HCT116 (cell line): ENCODE measurements around the gene UBN1. TPM values are rescaled to one million over a fixed set of nuclear protein-coding genes. Genes with fewer than 3 reads are reported as not detected.

Experiments
- ATAC-seq: fragments of 200-7000 bp; cut with Tn5 transposase; 2 replicates; pipeline ENCODE4 v1.9.1; 2020; ENCODE audit warnings: mild to moderate bottlenecking, moderate library complexity
- BruUV-seq: library from RNA; stranded (reverse); fragments of 400-500 nt; replicated peaks from 2 replicates; lab custom pipeline; 2021; lab: Mats Ljungman, UMichigan
- CTCF ChIA-PET: fragments of 300-600 bp; sonication (Branson Sonifier 250); formaldehyde crosslinking; loops from one replicate; lab custom pipeline; 2021; ENCODE audit warnings: antibody characterized with exemption; lab: Charles Lee
- POLR2A ChIA-PET: fragments of 300-600, 350-600 bp; sonication (Branson Sonifier 250); formaldehyde crosslinking; loops from one replicate; lab custom pipeline; 2021; ENCODE audit warnings: antibody characterized with exemption; lab: Charles Lee
- RAD21 ChIA-PET, 2 experiments: fragments of 300-600 bp; sonication (Branson Sonifier 250); formaldehyde crosslinking; loops; one replicate each; lab custom pipeline; 2023; ENCODE audit warnings: low total read pairs in 2 of 2; ENCODE audit not compliant: uncharacterized antibody in 2 of 2, unreplicated experiment in 2 of 2, low non-redundant PET in 1 of 2; lab: Charles Lee
- DNase-seq: peaks from one replicate; pipeline ENCODE4 v3.0.0-alpha.2; 2010; ENCODE audit warnings: low read depth, low spot score
- H2AFZ ChIP-seq: fragments of 200-600 bp; shearing (Covaris generic), sonication (generic); 2 replicates; pipeline ENCODE4 v1.6.1; 2017; ENCODE audit warnings: low read depth, mixed run types, mixed read lengths, antibody characterized with exemption, low read length; ENCODE audit not compliant: poor library complexity, severe bottlenecking
- H3K27ac ChIP-seq: 2 replicates; pipeline ENCODE4 v1.5.1; 2012; ENCODE audit warnings: low read depth, low read length
- H3K27me3 ChIP-seq: fragments of 200-600 bp; sonication (generic); 2 replicates; pipeline ENCODE4 v1.6.1; 2016; ENCODE audit warnings: mixed run types, low read length, mixed read lengths; ENCODE audit not compliant: insufficient read depth
- H3K36me3 ChIP-seq, 2 experiments: fragments of 200-500 bp in 1 of 2; fragments of 200-600 bp in 1 of 2; sonication (Bioruptor generic) in 1 of 2; sonication (generic) in 1 of 2; 2 replicates each; pipeline versions ENCODE4 v1.5.1 to v1.6.1; 2014 to 2016; ENCODE audit warnings: low read length in 2 of 2, inconsistent platforms in 1 of 2, mixed read lengths in 1 of 2, mixed run types in 1 of 2; ENCODE audit not compliant: insufficient read depth in 2 of 2, control insufficient read depth in 1 of 2
- H3K4me1 ChIP-seq, 2 experiments: fragments of 200-600 bp in 1 of 2; sonication (generic) in 1 of 2; 2 replicates each; pipeline versions ENCODE4 v1.5.1 to v1.6.1; 2012 to 2017; ENCODE audit warnings: low read length in 2 of 2, inconsistent platforms in 1 of 2, mild to moderate bottlenecking in 1 of 2, mixed read lengths in 1 of 2, mixed run types in 1 of 2, moderate library complexity in 1 of 2; ENCODE audit not compliant: insufficient read depth in 2 of 2, control insufficient read depth in 1 of 2
- H3K4me2 ChIP-seq: fragments of 200-600 bp; sonication (generic); 2 replicates; pipeline ENCODE4 v1.6.1; 2017; ENCODE audit warnings: mixed run types, low read length, mixed read lengths
- H3K4me3 ChIP-seq, 2 experiments: fragments of 200-600 bp in 1 of 2; sonication (generic) in 1 of 2; replicated peaks in 1 of 2; 2 replicates each; pipeline ENCODE4 v1.5.1; 2011 to 2016; ENCODE audit warnings: low read length in 2 of 2, control low read depth in 1 of 2, low read depth in 1 of 2, mild to moderate bottlenecking in 1 of 2, mixed read lengths in 1 of 2, mixed run types in 1 of 2
- H3K79me2 ChIP-seq: fragments of 200-600 bp; sonication (generic); 2 replicates; pipeline ENCODE4 v1.6.1; 2017; ENCODE audit warnings: mild to moderate bottlenecking, mixed run types, low read length, moderate library complexity, mixed read lengths; ENCODE audit not compliant: insufficient read depth
- H3K9ac ChIP-seq: fragments of 200-600 bp; sonication (generic); 2 replicates; pipeline ENCODE4 v1.6.1; 2016; ENCODE audit warnings: low read length, mixed read lengths
- H3K9me2 ChIP-seq: fragments of 200-600 bp; sonication (generic), shearing (Covaris generic); 2 replicates; pipeline ENCODE4 v1.6.1; 2017; ENCODE audit warnings: mixed run types, mild to moderate bottlenecking, moderate library complexity; ENCODE audit not compliant: insufficient read depth
- H3K9me3 ChIP-seq, 2 experiments: fragments of 200-500 bp in 1 of 2; fragments of 200-600 bp in 1 of 2; sonication (Bioruptor generic) in 1 of 2; sonication (generic) in 1 of 2; 2 replicates each; pipeline ENCODE4 v1.6.1; 2014 to 2017; ENCODE audit warnings: low read length in 2 of 2, mixed read lengths in 2 of 2, inconsistent platforms in 1 of 2, low read depth in 1 of 2, mild to moderate bottlenecking in 1 of 2, mixed run types in 1 of 2, moderate library complexity in 1 of 2; ENCODE audit not compliant: control insufficient read depth in 1 of 2, insufficient read depth in 1 of 2
- H4K20me1 ChIP-seq: fragments of 200-600 bp; sonication (generic), shearing (Covaris generic); 2 replicates; pipeline ENCODE4 v1.6.1; 2017; ENCODE audit warnings: mixed run types, mild to moderate bottlenecking, moderate library complexity; ENCODE audit not compliant: insufficient read depth
- CBX3 ChIP-seq: IDR thresholded peaks from 2 replicates; pipeline ENCODE4 v1.6.1; 2012; ENCODE audit warnings: low read depth
- ELF1 ChIP-seq: IDR thresholded peaks from 2 replicates; pipeline ENCODE4 v1.6.1; 2012; ENCODE audit warnings: low read depth, borderline replicate concordance
- EZH2phosphoT487 ChIP-seq: fragments of 200-600 bp; IDR thresholded peaks from 2 replicates; pipeline ENCODE4 v1.6.1; 2018; ENCODE audit warnings: antibody characterized with exemption, borderline replicate concordance
- JUND ChIP-seq: IDR thresholded peaks from 2 replicates; pipeline ENCODE4 v1.6.1; 2012
- POLR2A ChIP-seq: IDR thresholded peaks from 2 replicates; pipeline ENCODE4 v1.7.0; 2011; ENCODE audit warnings: borderline replicate concordance; ENCODE audit not compliant: insufficient read depth, insufficient read length; ENCODE audit errors: extremely low read depth
- POLR2AphosphoS5 ChIP-seq: IDR thresholded peaks from 2 replicates; pipeline ENCODE4 v1.6.1; 2011; ENCODE audit warnings: mild to moderate bottlenecking, low read depth, low read length, moderate library complexity
- RAD21 ChIP-seq: IDR thresholded peaks from 2 replicates; pipeline ENCODE4 v1.6.1; 2012; ENCODE audit warnings: low read depth, mild to moderate bottlenecking
- SRF ChIP-seq: IDR thresholded peaks from 2 replicates; pipeline ENCODE4 v1.6.1; 2012; ENCODE audit warnings: low read depth
- YY1 ChIP-seq: IDR thresholded peaks from 2 replicates; pipeline ENCODE4 v1.6.1; 2011; ENCODE audit warnings: low read length, low read depth, moderate library complexity, mild to moderate bottlenecking; ENCODE audit not compliant: insufficient replicate concordance; ENCODE audit errors: extremely low read depth
- ZFX ChIP-seq: fragments of 450-650 bp; IDR thresholded peaks from 2 replicates; pipeline ENCODE4 v1.6.1; 2017
- intact Hi-C: fragments of 100-400 bp; cut with micrococcal nuclease; formaldehyde crosslinking; loops from 2 replicates; pipeline ENCODE4 v1.10.0; 2022
- total RNA-seq: library from RNA; stranded (reverse); gene quantifications from one replicate; pipeline ENCODE4 v1.2.1, GENCODE V29; 2021; ENCODE audit not compliant: unreplicated experiment
- TF ChIP-seq, protein P1 (sequence below): IDR thresholded peaks from 2 replicates; pipeline ENCODE4 v1.6.1; 2012; ENCODE audit warnings: low read depth

The UBN1 gene
- total RNA-seq, 1 experiment from 2014 or later = 31.9 TPM

- Histone ChIP-seq H3K79me2 (peaks cover 22% of the 10 kb centered on the region), H3K27me3 (no peaks in the 10 kb centered on the region), H3K9ac (no peak overlapping the region), H2AFZ (no peak overlapping the region), H4K20me1 (no peaks in the 10 kb centered on the region), H3K4me3 (no peak overlapping the region), H3K36me3 (peaks cover 52 to 55% of the 10 kb centered on the region in 2 experiments), H3K9me3 (no peaks in the 10 kb centered on the region), H3K4me2 (no peak overlapping the region), H3K27ac (no peak overlapping the region), H3K4me1 (no peaks in the 10 kb centered on the region), H3K9me2 (no peaks in the 10 kb centered on the region)
- RAD21 ChIA-PET = no interaction called here
- no peak for TF ChIP-seq EZH2phosphoT487
- TF ChIP-seq POLR2A = no peak
- TF ChIP-seq CBX3 = no peak
- TF ChIP-seq ZFX = no peak
- no peak for TF ChIP-seq YY1
- TF ChIP-seq, protein P1, sequence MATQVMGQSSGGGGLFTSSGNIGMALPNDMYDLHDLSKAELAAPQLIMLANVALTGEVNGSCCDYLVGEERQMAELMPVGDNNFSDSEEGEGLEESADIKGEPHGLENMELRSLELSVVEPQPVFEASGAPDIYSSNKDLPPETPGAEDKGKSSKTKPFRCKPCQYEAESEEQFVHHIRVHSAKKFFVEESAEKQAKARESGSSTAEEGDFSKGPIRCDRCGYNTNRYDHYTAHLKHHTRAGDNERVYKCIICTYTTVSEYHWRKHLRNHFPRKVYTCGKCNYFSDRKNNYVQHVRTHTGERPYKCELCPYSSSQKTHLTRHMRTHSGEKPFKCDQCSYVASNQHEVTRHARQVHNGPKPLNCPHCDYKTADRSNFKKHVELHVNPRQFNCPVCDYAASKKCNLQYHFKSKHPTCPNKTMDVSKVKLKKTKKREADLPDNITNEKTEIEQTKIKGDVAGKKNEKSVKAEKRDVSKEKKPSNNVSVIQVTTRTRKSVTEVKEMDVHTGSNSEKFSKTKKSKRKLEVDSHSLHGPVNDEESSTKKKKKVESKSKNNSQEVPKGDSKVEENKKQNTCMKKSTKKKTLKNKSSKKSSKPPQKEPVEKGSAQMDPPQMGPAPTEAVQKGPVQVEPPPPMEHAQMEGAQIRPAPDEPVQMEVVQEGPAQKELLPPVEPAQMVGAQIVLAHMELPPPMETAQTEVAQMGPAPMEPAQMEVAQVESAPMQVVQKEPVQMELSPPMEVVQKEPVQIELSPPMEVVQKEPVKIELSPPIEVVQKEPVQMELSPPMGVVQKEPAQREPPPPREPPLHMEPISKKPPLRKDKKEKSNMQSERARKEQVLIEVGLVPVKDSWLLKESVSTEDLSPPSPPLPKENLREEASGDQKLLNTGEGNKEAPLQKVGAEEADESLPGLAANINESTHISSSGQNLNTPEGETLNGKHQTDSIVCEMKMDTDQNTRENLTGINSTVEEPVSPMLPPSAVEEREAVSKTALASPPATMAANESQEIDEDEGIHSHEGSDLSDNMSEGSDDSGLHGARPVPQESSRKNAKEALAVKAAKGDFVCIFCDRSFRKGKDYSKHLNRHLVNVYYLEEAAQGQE = no peak
- TF ChIP-seq SRF = no peak
- TF ChIP-seq POLR2AphosphoS5 = no peak
- TF ChIP-seq JUND = no peak
- no peak for TF ChIP-seq ELF1
- no peak for TF ChIP-seq RAD21
- BruUV-seq = no TSS peak
- ATAC-seq (no peak), DNase-seq (no peak)
- CTCF ChIA-PET = no interaction called here
- intact Hi-C loops = no loop called here
- POLR2A ChIA-PET = no interaction called here
These were observed 13.7 kb upstream of the UBN1 start for GRCh38 chr16:4833584-4833983.
